Neural progenitor cell (in vitro differentiated cells): ENCODE data around the gene FUT3.

Source experiments
- CTCF ChIP-seq: fragments of 200-600 bp; sonication (generic); IDR thresholded peaks from 2 replicates; pipeline ENCODE4 v1.5.1; 2017; ENCODE audit warnings: antibody characterized with exemption, mild to moderate bottlenecking
- EZH2phosphoT487 ChIP-seq: fragments of 200-600 bp; sonication (generic); IDR thresholded peaks from 2 replicates; pipeline ENCODE4 v1.6.1; 2017; ENCODE audit warnings: antibody characterized with exemption

DNA sequence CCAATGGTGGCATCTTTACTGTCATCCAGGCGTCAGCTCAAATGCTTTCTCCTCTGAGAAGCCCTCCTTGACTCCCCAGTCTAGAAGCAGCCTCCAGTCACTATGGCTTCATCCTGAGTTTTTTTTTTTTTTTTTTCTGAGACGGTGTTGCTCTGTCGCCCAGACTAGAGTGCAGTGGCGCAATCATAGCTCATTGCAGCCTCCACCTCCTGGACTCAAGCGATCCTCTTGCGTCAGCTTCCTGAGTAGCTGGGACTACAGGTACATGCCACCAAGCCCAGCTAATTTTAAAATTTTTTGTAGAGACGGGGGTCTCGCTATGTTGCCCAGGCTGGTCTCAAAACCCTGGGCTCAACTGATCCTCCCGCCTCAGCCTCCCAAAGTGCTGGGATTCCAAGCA lies 42.2 kb downstream of the FUT3 start:
- TF ChIP-seq CTCF = no peak
- no peak for TF ChIP-seq EZH2phosphoT487
